ENCODE measurements around the gene SF3B3. TPM values are rescaled to one million over a fixed set of nuclear protein-coding genes. Genes with fewer than 3 reads are reported as not detected.

SF3B3 gene
- total and polyA plus RNA-seq, 2 donors (not counting 3 experiments of a cell fraction or from before 2014, with no cell fraction given) = 167 to 324 TPM

DNA sequence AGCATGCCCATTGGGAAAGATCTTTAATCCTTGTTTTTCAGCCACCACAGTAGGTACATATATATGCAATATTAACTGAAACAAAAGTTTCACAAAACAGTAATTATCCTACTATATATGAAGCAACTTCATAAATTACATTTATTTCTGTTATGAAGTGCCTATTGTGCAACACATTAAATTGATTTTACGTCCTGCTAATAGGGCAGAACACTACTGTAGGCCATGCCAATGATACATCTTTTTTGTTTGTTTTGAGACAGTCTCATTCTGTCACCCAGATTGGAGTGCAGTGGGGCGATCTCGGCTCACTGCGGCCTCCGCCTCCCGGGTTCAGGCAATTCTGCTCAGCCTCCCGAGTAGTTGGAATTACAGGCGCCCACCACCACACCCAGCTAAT, 29.1 kb downstream of the SF3B3 start:
- Histone ChIP-seq H3K4me2 (ENCODE audit: insufficient read depth, low read length) (no peak overlapping the region), H3K27me3 (ENCODE audit: control insufficient read depth in 2 of 2, insufficient read depth in 2 of 2, low read length in 2 of 2) (no peaks in the 10 kb centered on the region), H3K9me3 (replicated peaks; ENCODE audit: control insufficient read depth, insufficient read depth, low read length) (no peaks in the 10 kb centered on the region), H3K9me1 (replicated peaks; ENCODE audit: control insufficient read depth, extremely low read depth, insufficient read depth, low read length) (no peaks in the 10 kb centered on the region), H3K79me2 (ENCODE audit: control insufficient read depth, insufficient read depth, low read length) (peaks cover 73% of the 10 kb centered on the region), H4K20me1 (replicated peaks; ENCODE audit: control insufficient read depth, extremely low read depth, insufficient read depth, low read length) (no peaks in the 10 kb centered on the region), H2AFZ (ENCODE audit: low read depth, low read length) (no peak overlapping the region), H3K9ac (replicated peaks; ENCODE audit: extremely low read depth, insufficient read depth, low read length) (no peak overlapping the region), H3K27ac (ENCODE audit: insufficient read depth, low read depth, low read length) (no peak overlapping the region), H3K4me1 (ENCODE audit: control insufficient read depth, extremely low read depth, insufficient read depth, low read length) (peaks cover 18% of the 10 kb centered on the region), H3K36me3 (ENCODE audit: control insufficient read depth in 2 of 2, extremely low read depth in 1 of 2, insufficient read depth in 2 of 2, low read length in 2 of 2) (peaks cover 49 to 61% of the 10 kb centered on the region in 2 experiments), H3K4me3 (replicated peaks in 1 of 3; ENCODE audit: insufficient read depth in 1 of 3, low read depth in 1 of 3, low read length in 3 of 3) (no peak overlapping the region)
- intact Hi-C loops (cut with micrococcal nuclease) = no loop called here
- ChIA-PET POLR2A (no interaction called here), CTCF (interaction anchor here (0.6 to 2.6 kb wide), 6 partner anchors 14 to 221 kb away, joined by 3 to 25 read pairs (median 4); no protein-coding TSS in a partner anchor)
- no peak for FAIRE-seq
- no TSS peak for BruUV-seq (replicated peaks)
- no peak for TF ChIP-seq CTCF (IDR thresholded peaks at IDR 0.05; ENCODE audit: extremely low read depth in 1 of 2, insufficient read depth in 1 of 2, low read depth in 1 of 2, low read length in 2 of 2)
- TF ChIP-seq JUN (IDR thresholded peaks at IDR 0.05; ENCODE audit: borderline replicate concordance, insufficient read depth, insufficient read length, low read depth) = no peak
- no peak for TF ChIP-seq EZH2 (IDR thresholded peaks at IDR 0.05; ENCODE audit: borderline replicate concordance, low read depth, low read length, severe bottlenecking)
- no peak for TF ChIP-seq MYC (IDR thresholded peaks at IDR 0.05; ENCODE audit: low read depth, low read length)
- TF ChIP-seq GATA2 (IDR thresholded peaks at IDR 0.05; ENCODE audit: insufficient read depth, insufficient read length, low read depth, low read length) = no peak
- no peak for TF ChIP-seq POLR2AphosphoS5 (IDR thresholded peaks at IDR 0.05; ENCODE audit: insufficient read depth, low read depth, low read length)
- no peak for TF ChIP-seq POLR2A (IDR thresholded peaks at IDR 0.05; ENCODE audit: low read depth, low read length)
- TF ChIP-seq, protein P1, sequence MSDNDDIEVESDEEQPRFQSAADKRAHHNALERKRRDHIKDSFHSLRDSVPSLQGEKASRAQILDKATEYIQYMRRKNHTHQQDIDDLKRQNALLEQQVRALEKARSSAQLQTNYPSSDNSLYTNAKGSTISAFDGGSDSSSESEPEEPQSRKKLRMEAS (IDR thresholded peaks at IDR 0.05; ENCODE audit: insufficient read depth, insufficient read length) = no peak
- TF ChIP-seq FOS (IDR thresholded peaks at IDR 0.05; ENCODE audit: borderline replicate concordance, insufficient read depth, low read length) = no peak
- no peak for DNase-seq (ENCODE audit: low read depth, low spot score)
- dilution Hi-C loops (cut with MboI; ENCODE audit: extremely low pct_ligation_motif_present, low sequenced_read_pairs) = no loop called here

Data from endothelial cell of umbilical vein (primary cell).